Neural progenitor cell (in vitro differentiated cells): ENCODE measurements around the gene NPM1.
"Not testable (repeated sequence)": the region's sequence is repeated elsewhere in the genome, so short reads cannot be mapped to it uniquely, and the experiment has no call there.

Source experiments
- EZH2 ChIP-seq: fragments of 200-600 bp; sonication (generic); IDR thresholded peaks from 2 replicates; pipeline ENCODE4 v1.6.1; 2017; ENCODE audit warnings: antibody characterized with exemption, mild to moderate bottlenecking, moderate library complexity
- TF ChIP-seq, protein P1 (sequence below): fragments of 200-600 bp; sonication (generic); IDR thresholded peaks from 2 replicates; pipeline ENCODE4 v1.5.1; 2017; ENCODE audit warnings: antibody characterized with exemption, mild to moderate bottlenecking

DNA sequence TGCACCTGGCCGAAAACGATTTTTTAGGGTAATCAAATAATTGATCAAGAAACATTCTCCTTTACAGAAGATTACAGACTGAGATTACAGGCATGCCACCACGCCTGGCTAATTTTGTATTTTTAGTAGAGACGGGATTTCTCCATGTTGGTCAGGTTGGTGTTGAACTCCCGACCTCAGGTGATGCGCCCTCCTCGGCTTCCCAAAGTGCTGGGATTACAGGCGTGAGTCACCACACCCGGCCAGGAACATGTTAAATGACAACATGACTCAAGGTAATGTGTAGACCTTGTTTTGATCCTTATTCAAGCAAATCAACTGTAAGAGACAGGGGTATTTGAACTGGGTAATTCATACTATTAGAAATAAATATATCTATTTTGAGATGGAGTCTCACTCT, 3.2 kb upstream of the NPM1 start:
- TF ChIP-seq, protein P1, sequence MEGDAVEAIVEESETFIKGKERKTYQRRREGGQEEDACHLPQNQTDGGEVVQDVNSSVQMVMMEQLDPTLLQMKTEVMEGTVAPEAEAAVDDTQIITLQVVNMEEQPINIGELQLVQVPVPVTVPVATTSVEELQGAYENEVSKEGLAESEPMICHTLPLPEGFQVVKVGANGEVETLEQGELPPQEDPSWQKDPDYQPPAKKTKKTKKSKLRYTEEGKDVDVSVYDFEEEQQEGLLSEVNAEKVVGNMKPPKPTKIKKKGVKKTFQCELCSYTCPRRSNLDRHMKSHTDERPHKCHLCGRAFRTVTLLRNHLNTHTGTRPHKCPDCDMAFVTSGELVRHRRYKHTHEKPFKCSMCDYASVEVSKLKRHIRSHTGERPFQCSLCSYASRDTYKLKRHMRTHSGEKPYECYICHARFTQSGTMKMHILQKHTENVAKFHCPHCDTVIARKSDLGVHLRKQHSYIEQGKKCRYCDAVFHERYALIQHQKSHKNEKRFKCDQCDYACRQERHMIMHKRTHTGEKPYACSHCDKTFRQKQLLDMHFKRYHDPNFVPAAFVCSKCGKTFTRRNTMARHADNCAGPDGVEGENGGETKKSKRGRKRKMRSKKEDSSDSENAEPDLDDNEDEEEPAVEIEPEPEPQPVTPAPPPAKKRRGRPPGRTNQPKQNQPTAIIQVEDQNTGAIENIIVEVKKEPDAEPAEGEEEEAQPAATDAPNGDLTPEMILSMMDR: not testable (repeated sequence)
- not testable (repeated sequence) for TF ChIP-seq EZH2
